K562 (cell line): ENCODE measurements around the gene ACVR2B. TPM values are rescaled to one million over a fixed set of nuclear protein-coding genes. Genes with fewer than 3 reads are reported as not detected.

Experiments
- AFF1 ChIP-seq, 2 experiments: fragments of 450-650 bp; IDR thresholded peaks; 2 replicates each; pipeline ENCODE4 v1.6.1; 2018; ENCODE audit warnings: mild to moderate bottlenecking in 2 of 2, low read depth in 1 of 2; ENCODE audit not compliant: partially characterized antibody in 2 of 2
- CREB3L1 ChIP-seq: fragments of 450-650 bp; IDR thresholded peaks from 2 replicates; pipeline ENCODE4 v1.6.1; 2014; ENCODE audit warnings: low read depth, mild to moderate bottlenecking, moderate library complexity, borderline replicate concordance
- E2F8 ChIP-seq: fragments of 450-650 bp; IDR thresholded peaks from 2 replicates; pipeline ENCODE4 v1.7.1; 2018; ENCODE audit warnings: mild to moderate bottlenecking, low read depth; ENCODE audit not compliant: partially characterized antibody
- HNRNPH1 ChIP-seq: fragments of 200-400 bp; formaldehyde crosslinking; optimal IDR thresholded peaks from 2 replicates; pipeline ENCODE3; 2017; ENCODE audit warnings: low read depth, mild to moderate bottlenecking, low read length, moderate library complexity
- ZBTB40 ChIP-seq, 2 experiments: fragments of 450-650 bp in 1 of 2; sonication (generic) in 1 of 2; formaldehyde crosslinking in 1 of 2; IDR thresholded peaks; 2 replicates each; pipeline versions ENCODE4 v1.7.1 to v1.9.0; 2016 to 2022; ENCODE audit warnings: inconsistent platforms in 1 of 2, mild to moderate bottlenecking in 1 of 2, missing genetic modification reagents in 1 of 2
- polyA plus RNA-seq, 8 experiments: library from polyadenylated mRNA; depleted of rRNA in 4 of 8; stranded (reverse) in 5 of 8; unstranded in 3 of 8; fragments of >200 nt; fragmentation: Nextera tagmentation in 2 of 8; fragmentation: Illumina TruSeq in 1 of 8; extraction: Ambion mirVana in 2 of 8; extraction: Trizol in 1 of 8; gene quantifications; 2 replicates each; pipeline versions ENCODE4 v1.2.1 to v1.2.3, GENCODE V29; 2011 to 2014; ENCODE audit warnings: inconsistent platforms in 1 of 8, missing spikeins in 1 of 8
- total RNA-seq, 7 experiments: library from RNA; depleted of rRNA in 6 of 7; stranded (reverse); fragments of >200 nt in 6 of 7; fragmentation: Illumina TruSeq in 2 of 7; extraction: Trizol in 2 of 7; gene quantifications; 2 replicates each; pipeline versions ENCODE4 v1.2.1 to v1.2.3, GENCODE V29; 2011 to 2021; ENCODE audit warnings: low replicate concordance in 1 of 7

Gene ACVR2B
- total and polyA plus RNA-seq, 9 of the 15 experiments (the other 6 are each of a cell fraction or from before 2014, with no cell fraction given), result 1.8 to 23.7 (median 7.1) TPM

GRCh38 chr3:38496131-38496910 is 42.6 kb downstream of the ACVR2B start, which contains the start of gene EXOG (continued):
- TF ChIP-seq CREB3L1 (no peak), E2F8 (peak; percentile 59), HNRNPH1 (no peak), AFF1 (IDR thresholded peaks at IDR 0.05; ENCODE audit: low read depth in 1 of 2, partially characterized antibody in 2 of 2) (no peak), ZBTB40 (IDR thresholded peaks at IDR 0.05) (peak; percentile 71), ZBTB40 (CRISPR knock-in tag; IDR thresholded peaks at IDR 0.05) (no peak)
